Stimulated activated CD4-positive, alpha-beta T cell treated with anti-CD3 and anti-CD28 coated beads, TNF-alpha, amount 100 ng/mL, for 4 hours (primary cell): Measurements from ENCODE around the gene TRIM68.

Experiments used
- DNase-seq, 3 experiments: peaks; one replicate each; pipeline ENCODE4 v3.0.0-alpha.2; 2020; ENCODE audit warnings: low read depth in 3 of 3

The TRIM68 gene

DNA sequence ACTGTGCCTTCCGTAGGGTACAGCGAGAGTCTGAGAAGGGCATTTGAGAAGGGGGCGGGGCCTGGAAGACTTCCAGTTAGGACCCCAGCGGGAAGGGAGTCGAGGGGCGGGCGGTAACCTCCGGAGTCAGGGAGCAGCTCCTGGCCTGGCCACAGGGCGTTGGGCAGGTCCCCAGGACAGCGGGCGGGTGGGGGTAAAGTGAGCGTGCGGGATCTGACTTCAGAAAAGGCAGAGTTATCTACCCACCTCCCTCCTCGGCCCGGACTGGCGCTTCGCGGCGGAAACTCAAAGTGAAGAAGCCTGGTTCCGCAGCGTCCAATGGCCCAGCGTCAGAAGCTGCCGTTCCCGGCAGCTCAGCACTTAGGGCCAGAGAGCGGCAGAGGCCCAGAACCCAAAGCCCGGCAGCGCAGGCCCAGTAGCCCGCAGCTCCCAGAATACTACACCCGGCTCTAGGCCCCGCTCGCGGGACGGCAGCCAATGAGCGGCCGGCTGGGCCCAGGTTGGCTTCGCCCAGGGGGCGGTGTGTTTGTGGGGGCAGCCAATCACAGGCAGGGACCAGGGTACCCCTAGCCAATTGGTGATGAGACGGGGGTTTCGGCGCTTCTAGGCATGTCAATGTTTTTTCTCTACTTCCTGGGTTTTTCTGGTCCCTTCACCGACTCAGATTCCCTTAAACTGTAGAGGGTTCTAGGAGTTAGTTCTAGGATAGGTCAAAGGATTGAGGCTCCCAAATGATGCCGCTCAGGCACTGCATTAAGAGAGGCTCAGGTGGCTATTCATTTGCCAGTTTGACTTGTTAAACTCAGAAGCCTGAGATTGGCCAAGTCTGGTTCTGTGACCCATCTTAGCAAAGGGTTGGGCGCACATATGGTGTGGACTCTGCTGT is at the start of gene TRIM68:
TRIM68 (minus strand) TSS at position 451 of the 886 bp plus-strand sequence. CDS start 2,727 bp downstream, outside the sequence.
- peak; percentile 82 to 89 (median 88) for DNase-seq

- no peak for DNase-seq
These were observed 46.8 kb upstream of the TRIM68 start for GRCh38 chr11:4654635-4655369.

- DNase-seq: no peak
These were observed 39.7 kb upstream of the TRIM68 start for GRCh38 chr11:4647766-4648165.

DNA sequence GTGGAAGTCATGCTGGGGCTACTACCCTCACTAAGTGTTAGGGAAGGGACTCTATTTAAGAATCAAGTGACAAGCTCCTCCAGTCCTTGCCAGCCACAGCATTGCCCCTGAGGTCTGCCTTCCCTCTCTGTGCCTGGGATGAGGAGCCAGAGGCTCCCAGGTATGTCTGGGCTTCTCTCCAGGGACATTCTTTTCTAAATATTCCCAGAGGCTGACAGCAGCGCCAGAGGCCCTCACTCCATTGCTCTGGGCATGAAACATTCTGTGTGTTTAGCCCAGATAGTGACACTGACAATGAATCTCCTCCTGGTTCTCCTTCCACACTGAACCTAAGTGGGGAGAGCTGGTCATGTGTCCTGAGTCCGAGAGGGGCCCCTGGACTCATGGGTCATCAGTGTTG is 37.9 kb upstream of the TRIM68 start:
- DNase-seq: no peak

GRCh38 chr11:4644233-4644632 is 36.2 kb upstream of the TRIM68 start:
- no peak for DNase-seq

DNA sequence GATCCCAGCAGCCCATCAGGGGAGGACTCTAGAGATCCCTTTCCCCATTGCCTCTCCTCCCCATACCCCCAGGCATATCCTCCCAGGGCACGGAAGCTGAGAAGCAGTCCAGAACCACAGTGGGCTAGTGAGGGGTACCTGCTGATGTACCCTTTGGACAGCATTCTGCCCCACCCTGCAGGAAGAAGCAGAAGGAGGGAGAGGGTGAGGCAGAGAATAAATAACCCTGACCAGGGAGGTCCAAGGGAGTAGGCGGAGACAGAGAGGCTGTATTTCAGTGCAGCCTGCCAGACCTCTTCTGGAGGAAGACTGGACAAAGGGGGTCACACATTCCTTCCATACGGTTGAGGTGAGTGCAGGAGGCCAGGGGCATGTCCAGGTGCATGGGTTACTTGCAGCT is 35.7 kb upstream of the TRIM68 start, which contains the start of gene OR51E1:
OR51E1 (plus strand) TSS at position 301 of the 400 bp plus-strand sequence. CDS start 8,545 bp downstream, outside the sequence.
- no peak for DNase-seq

DNA sequence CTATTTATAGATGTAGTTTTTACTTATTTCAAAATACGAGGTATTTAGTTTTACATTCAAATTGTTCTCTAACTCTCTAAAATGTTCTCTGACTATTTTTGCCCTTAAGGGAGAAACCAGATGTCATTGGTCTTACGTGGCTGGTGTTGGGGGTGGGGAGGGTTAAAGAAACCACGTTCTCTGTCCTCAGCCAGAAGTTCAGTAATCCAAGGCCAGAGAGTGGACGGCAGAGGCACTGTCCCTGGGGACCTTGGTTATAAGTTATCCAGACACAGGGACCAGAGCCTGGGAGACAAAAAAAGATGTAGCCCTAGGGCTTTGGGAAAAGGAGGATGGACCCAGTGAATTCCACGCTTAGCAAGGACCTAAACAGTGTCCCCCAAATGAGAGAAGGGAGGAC is 35.0 kb upstream of the TRIM68 start:
- no peak for DNase-seq

DNA sequence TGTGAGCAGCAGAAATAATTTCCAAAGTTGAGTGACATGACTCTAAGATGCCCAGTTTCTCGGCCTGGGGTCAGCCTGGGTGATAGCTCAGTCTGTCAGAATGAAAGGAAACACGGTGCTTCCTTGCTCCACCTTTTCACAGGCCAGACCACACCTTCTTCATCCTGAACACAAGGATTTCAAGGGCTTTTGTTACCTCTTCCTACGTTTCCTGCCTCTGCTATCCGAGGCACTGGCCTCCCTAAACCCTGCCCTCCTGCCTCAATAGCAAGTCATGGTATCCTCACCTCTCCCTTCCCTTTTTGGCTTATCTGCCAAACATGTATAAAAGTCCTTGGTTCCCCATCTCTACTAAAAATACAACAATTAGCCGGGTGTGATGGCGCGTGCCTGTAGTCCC is 34.0 kb upstream of the TRIM68 start:
- DNase-seq: no peak

GRCh38 chr11:4641501-4641900 is 33.5 kb upstream of the TRIM68 start:
- DNase-seq: no peak

DNA sequence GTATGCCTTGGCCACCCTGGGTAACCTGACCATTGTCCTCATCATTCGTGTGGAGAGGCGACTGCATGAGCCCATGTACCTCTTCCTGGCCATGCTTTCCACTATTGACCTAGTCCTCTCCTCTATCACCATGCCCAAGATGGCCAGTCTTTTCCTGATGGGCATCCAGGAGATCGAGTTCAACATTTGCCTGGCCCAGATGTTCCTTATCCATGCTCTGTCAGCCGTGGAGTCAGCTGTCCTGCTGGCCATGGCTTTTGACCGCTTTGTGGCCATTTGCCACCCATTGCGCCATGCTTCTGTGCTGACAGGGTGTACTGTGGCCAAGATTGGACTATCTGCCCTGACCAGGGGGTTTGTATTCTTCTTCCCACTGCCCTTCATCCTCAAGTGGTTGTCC is 31.9 kb upstream of the TRIM68 start:
- DNase-seq: no peak

GRCh38 chr11:4637662-4638047 is 29.6 kb upstream of the TRIM68 start:
- no peak for DNase-seq

- DNase-seq: peak; percentile 28 to 48 (median 31)
These were observed 29.1 kb upstream of the TRIM68 start, which contains the start of gene OR51D1 for GRCh38 chr11:4636962-4637661. TSS of gene OR51D1 (plus strand) at chr11:4637477. CDS start at chr11:4639791, 2,314 bp downstream.

DNA sequence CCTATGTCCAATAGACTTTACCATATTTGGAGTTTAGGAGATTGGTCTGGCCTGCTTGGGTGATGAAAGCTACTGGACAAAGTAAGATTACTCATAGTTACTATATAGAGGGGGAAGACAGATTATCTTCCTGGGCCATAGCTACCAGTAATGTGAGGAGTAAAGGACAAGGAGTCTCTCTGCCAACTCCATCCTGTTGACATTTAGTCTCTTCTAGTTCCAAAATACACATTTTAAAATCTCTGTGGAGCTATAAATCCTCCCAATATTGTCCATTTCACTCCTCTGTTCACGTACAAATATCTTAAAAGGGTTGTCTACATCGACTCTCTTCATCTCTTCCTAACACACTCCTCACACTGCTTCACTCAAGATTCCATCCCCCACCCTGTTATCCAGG is 28.1 kb upstream of the TRIM68 start:
- DNase-seq: no peak

GRCh38 chr11:4626207-4627099 is 18.4 kb upstream of the TRIM68 start:
- DNase-seq: peak in 1 of 3 experiments; percentile 10

GRCh38 chr11:4619514-4619913 is 11.5 kb upstream of the TRIM68 start:
- DNase-seq: no peak

GRCh38 chr11:4615856-4616444 is 7.9 kb upstream of the TRIM68 start:
- no peak for DNase-seq

- no peak for DNase-seq
These were observed 4.0 kb upstream of the TRIM68 start for GRCh38 chr11:4611986-4612385.

GRCh38 chr11:4610258-4610935 is 2.4 kb upstream of the TRIM68 start:
- no peak for DNase-seq

DNA sequence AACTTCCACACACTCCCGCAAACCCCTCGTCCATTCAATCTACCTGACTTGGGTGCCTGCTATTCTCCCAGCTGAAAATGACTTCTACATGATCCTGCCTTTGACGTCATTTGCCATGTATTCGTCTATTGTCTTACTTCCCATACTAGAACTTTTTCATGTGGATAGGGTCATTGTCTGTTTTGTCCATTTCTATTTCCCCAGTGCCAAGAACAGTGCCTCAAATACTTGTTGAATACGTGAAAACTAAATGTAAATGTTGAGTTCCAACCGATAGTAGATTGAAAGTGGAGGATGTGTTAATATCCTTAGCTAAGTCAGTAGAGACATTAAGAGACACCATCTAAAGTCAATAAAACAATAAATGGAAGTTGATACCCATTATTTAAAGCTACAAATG is 935 bp downstream of the TRIM68 start:
- no peak for DNase-seq
